GM12874 (cell line): ENCODE measurements around the gene ZNF528.

Experiments
- CTCF ChIP-seq: IDR thresholded peaks from 2 replicates; pipeline ENCODE4 v1.5.1; 2011; ENCODE audit warnings: low read depth, mild to moderate bottlenecking, control low read depth, low read length, moderate library complexity; ENCODE audit not compliant: insufficient read depth

Gene ZNF528

GRCh38 chr19:52464798-52465470 lies 67.3 kb downstream of the ZNF528 start:
- TF ChIP-seq CTCF, result no peak
